ENCODE results near the gene GABARAP. TPM values are rescaled to one million over a fixed set of nuclear protein-coding genes. Genes with fewer than 3 reads are reported as not detected.

The GABARAP gene
- total RNA-seq, 1 experiment from 2014 or later: 108 TPM

- peak; percentile 99 for DNase-seq (ENCODE audit: low read depth)
Observed at GRCh38 chr17:7239091-7240027, 2.9 kb downstream of the GABARAP start, which contains the start of gene PHF23. TSS of gene PHF23 (minus strand) at chr17:7239457. CDS start at chr17:7239279, 178 bp downstream.

- no peak for DNase-seq (ENCODE audit: low read depth)
Observed at GRCh38 chr17:7238420-7239090, 3.7 kb downstream of the GABARAP start.

- peak; percentile 82 for DNase-seq (ENCODE audit: low read depth)
Observed at GRCh38 chr17:7237761-7238419, 4.4 kb downstream of the GABARAP start.

GRCh38 chr17:7237266-7237760 is 4.9 kb downstream of the GABARAP start:
- DNase-seq (ENCODE audit: low read depth): no peak

GRCh38 chr17:7236808-7237207 is 5.4 kb downstream of the GABARAP start:
- DNase-seq (ENCODE audit: low read depth): no peak

GRCh38 chr17:7235693-7236665 is 6.3 kb downstream of the GABARAP start:
- peak; percentile 59 for DNase-seq (ENCODE audit: low read depth)

GRCh38 chr17:7234083-7234951 is 7.9 kb downstream of the GABARAP start, which contains the start of gene DVL2:
TSS of gene DVL2 (minus strand) at chr17:7234517. CDS start at chr17:7234262, 255 bp downstream.
- DNase-seq (ENCODE audit: low read depth): peak; percentile 98

GRCh38 chr17:7233701-7234082 is 8.6 kb downstream of the GABARAP start:
- DNase-seq (ENCODE audit: low read depth): no peak

- DNase-seq (ENCODE audit: low read depth): no peak
Observed at GRCh38 chr17:7232114-7232513, 10.1 kb downstream of the GABARAP start.

GRCh38 chr17:7229504-7229903 is 12.7 kb downstream of the GABARAP start:
- no peak for DNase-seq (ENCODE audit: low read depth)

- no peak for DNase-seq (ENCODE audit: low read depth)
Observed at GRCh38 chr17:7228920-7229319, 13.3 kb downstream of the GABARAP start.

- no peak for DNase-seq (ENCODE audit: low read depth)
Observed at GRCh38 chr17:7226721-7227710, 15.2 kb downstream of the GABARAP start.

GRCh38 chr17:7225711-7226331 is 16.4 kb downstream of the GABARAP start:
- DNase-seq (ENCODE audit: low read depth): no peak

GRCh38 chr17:7224661-7225111 is 17.6 kb downstream of the GABARAP start:
- no peak for DNase-seq (ENCODE audit: low read depth)

- DNase-seq (ENCODE audit: low read depth): no peak
Observed at GRCh38 chr17:7224110-7224509, 18.1 kb downstream of the GABARAP start.

GRCh38 chr17:7223375-7223774 is 18.9 kb downstream of the GABARAP start:
- no peak for DNase-seq (ENCODE audit: low read depth)

GRCh38 chr17:7222972-7223292 is 19.3 kb downstream of the GABARAP start:
- DNase-seq (ENCODE audit: low read depth): no peak
